T-cell (primary cell): ENCODE results near the gene SORCS3. TPM values are rescaled to one million over a fixed set of nuclear protein-coding genes. Genes with fewer than 3 reads are reported as not detected.

Experiments
- ATAC-seq, 4 experiments: fragments of 200-7000 bp in 3 of 4; fragments of 150-1000 bp in 1 of 4; cut with Tn5 transposase; replicated peaks in 1 of 4; 1 replicate in 3 of 4; 2 replicates in 1 of 4; pipeline ENCODE4 v1.10.0; 2021; ENCODE audit warnings: moderate library complexity in 3 of 4, mild to moderate bottlenecking in 2 of 4, moderate number of reproducible peaks in 1 of 4
- CTCF ChIA-PET, 2 donors: fragments of 300-600 bp; sonication (Branson Sonifier 250); formaldehyde crosslinking; loops; one replicate each; lab custom pipeline; 2022; ENCODE audit warnings: antibody characterized with exemption in 2 of 2; lab: Charles Lee
- POLR2A ChIA-PET, 2 donors: fragments of 300-600 bp; sonication (Branson Sonifier 250); formaldehyde crosslinking; loops; one replicate each; lab custom pipeline; 2022; ENCODE audit warnings: antibody characterized with exemption in 2 of 2; lab: Charles Lee
- DNase-seq, 35 experiments: peaks; one replicate each; pipeline versions ENCODE4 v3.0.0 to v3.0.0-alpha.2; 2013 to 2023
- H3K27ac ChIP-seq: one replicate; pipeline ENCODE4 v1.5.1; 2013; ENCODE audit warnings: low read length
- H3K27me3 ChIP-seq, 2 experiments: replicated peaks in 1 of 2; 1 replicate in 1 of 2; 2 replicates in 1 of 2; pipeline versions ENCODE4 v1.6.1 to v1.7.0; 2013; ENCODE audit warnings: low read length in 1 of 2, mixed read lengths in 1 of 2; ENCODE audit not compliant: control insufficient read depth in 2 of 2, insufficient read depth in 2 of 2; ENCODE audit errors: extremely low read depth in 1 of 2
- H3K36me3 ChIP-seq, 2 donors: 1 replicate in 1 of 2; 2 replicates in 1 of 2; pipeline versions ENCODE4 v1.6.1 to v1.7.0; 2013; ENCODE audit warnings: low read length in 1 of 2; ENCODE audit not compliant: control insufficient read depth in 2 of 2, insufficient read depth in 1 of 2; ENCODE audit errors: extremely low read depth in 1 of 2
- H3K4me1 ChIP-seq, 2 experiments: 1 replicate in 1 of 2; 2 replicates in 1 of 2; pipeline versions ENCODE4 v1.6.1 to v1.7.0; 2013; ENCODE audit warnings: low read length in 2 of 2, mixed read lengths in 1 of 2; ENCODE audit not compliant: insufficient read depth in 2 of 2, control insufficient read depth in 1 of 2; ENCODE audit errors: extremely low read depth in 1 of 2
- H3K4me3 ChIP-seq, 2 donors: 1 replicate in 1 of 2; 2 replicates in 1 of 2; pipeline versions ENCODE4 v1.5.1 to v1.7.0; 2013; ENCODE audit warnings: mild to moderate bottlenecking in 2 of 2, low read length in 1 of 2, moderate library complexity in 1 of 2; ENCODE audit not compliant: control insufficient read depth in 1 of 2; ENCODE audit errors: extremely low read depth in 1 of 2
- H3K9me3 ChIP-seq: 2 replicates; pipeline ENCODE4 v1.7.0; 2013
- H3K27ac Mint-ChIP-seq, 2 donors: one replicate each; pipeline ENCODE4 v1.8.0; 2020 to 2021; ENCODE audit warnings: mild to moderate bottlenecking in 2 of 2, mixed read lengths in 2 of 2
- H3K27me3 Mint-ChIP-seq, 2 donors: one replicate each; pipeline ENCODE4 v1.8.0; 2021 to 2022; ENCODE audit warnings: mixed read lengths in 2 of 2
- H3K36me3 Mint-ChIP-seq: one replicate; pipeline ENCODE4 v1.8.0; 2021; ENCODE audit warnings: mixed read lengths
- H3K4me1 Mint-ChIP-seq, 3 donors: one replicate each; pipeline ENCODE4 v1.8.0; 2020 to 2022; ENCODE audit warnings: mixed read lengths in 3 of 3, mild to moderate bottlenecking in 1 of 3
- H3K4me3 Mint-ChIP-seq, 3 donors: one replicate each; pipeline ENCODE4 v1.8.0; 2020 to 2022; ENCODE audit warnings: mild to moderate bottlenecking in 3 of 3, mixed read lengths in 3 of 3, moderate library complexity in 3 of 3
- H3K9me3 Mint-ChIP-seq, 3 donors: one replicate each; pipeline ENCODE4 v1.8.0; 2020 to 2022; ENCODE audit warnings: mixed read lengths in 3 of 3
- WGBS: methylation state at CpG from one replicate; pipeline ENCODE4 v1.1.5; 2013; ENCODE audit warnings: missing lambda C conversion rate; ENCODE audit not compliant: insufficient coverage; 5-methylcytosine and 5-hydroxymethylcytosine counted together
- total RNA-seq, 35 experiments: library from RNA in 6 of 35; stranded (reverse) in 6 of 35; fragments of 120-200 nt in 1 of 35; gene quantifications; one replicate each; pipeline versions ENCODE4 v1.2.1 to v1.2.4 and lab custom pipeline; 2013 to 2026

The SORCS3 gene
- total RNA-seq, 5 donors from 2014 or later (not counting 1 experiment from before 2014, with no cell fraction given) = 0.03 to 1.8 (median 0.50) TPM; not detected in 1

GRCh38 chr10:104657036-104657435 lies 15.9 kb downstream of the SORCS3 start:
- no peak overlapping the region for H3K4me3 Mint-ChIP-seq
- H3K27ac Mint-ChIP-seq = no peak overlapping the region
- ChIA-PET CTCF (interaction anchor here in 1 of 2 donors (1.0 kb wide), 1 partner anchor 43 kb away, joined by 3 read pairs; no protein-coding TSS in a partner anchor), POLR2A (no interaction called here)
- DNase-seq (no peak), ATAC-seq (no peak)
- H3K4me1 Mint-ChIP-seq = no peaks in the 10 kb centered on the region
- peaks cover 28 to 36% of the 10 kb centered on the region in 2 donors for H3K27me3 Mint-ChIP-seq
- Histone ChIP-seq H3K4me3 (no peak overlapping the region), H3K4me1 (no peaks in the 10 kb centered on the region), H3K27ac (no peak overlapping the region), H3K27me3 (peaks cover 2 to 9% of the 10 kb centered on the region in 2 experiments), H3K9me3 (no peaks in the 10 kb centered on the region), H3K36me3 (no peaks in the 10 kb centered on the region)
- no peaks in the 10 kb centered on the region for H3K9me3 Mint-ChIP-seq
- no peaks in the 10 kb centered on the region for H3K36me3 Mint-ChIP-seq
- 62% methylated on average over 3 of the region's 3 CpGs for WGBS

DNA sequence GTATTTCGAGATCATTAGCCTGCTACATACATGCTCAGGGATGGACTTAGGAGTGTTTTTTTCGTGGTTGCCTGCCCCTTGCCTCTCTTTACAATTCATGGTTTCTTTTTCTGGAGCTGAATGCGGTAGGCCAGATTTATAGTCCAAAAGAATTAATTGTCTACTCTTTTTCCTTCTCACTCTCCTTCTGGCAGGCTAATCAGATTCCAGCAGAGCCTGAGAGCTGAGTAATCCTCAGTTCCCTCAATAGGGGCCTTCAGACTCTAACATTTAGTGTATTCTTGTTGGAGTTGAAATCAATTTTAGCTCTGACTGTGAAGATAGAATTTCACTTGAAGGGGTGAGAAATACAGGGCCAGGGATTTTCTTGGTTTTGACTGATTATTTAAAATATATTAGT lies 16.4 kb downstream of the SORCS3 start:
- Histone ChIP-seq H3K27me3 (peaks cover 2 to 9% of the 10 kb centered on the region in 2 experiments), H3K9me3 (no peaks in the 10 kb centered on the region), H3K4me3 (no peak overlapping the region), H3K27ac (no peak overlapping the region), H3K36me3 (no peaks in the 10 kb centered on the region), H3K4me1 (no peaks in the 10 kb centered on the region)
- H3K9me3 Mint-ChIP-seq = no peaks in the 10 kb centered on the region
- peaks cover 25 to 33% of the 10 kb centered on the region in 2 donors for H3K27me3 Mint-ChIP-seq
- H3K36me3 Mint-ChIP-seq = no peaks in the 10 kb centered on the region
- ATAC-seq (no peak), DNase-seq (no peak)
- ChIA-PET CTCF (interaction anchor here in 1 of 2 donors (1.0 kb wide), 1 partner anchor 43 kb away, joined by 3 read pairs; no protein-coding TSS in a partner anchor), POLR2A (no interaction called here)
- no peaks in the 10 kb centered on the region for H3K4me1 Mint-ChIP-seq
- no peak overlapping the region for H3K27ac Mint-ChIP-seq
- 100% methylated on average over 1 of the region's 3 CpGs for WGBS
- H3K4me3 Mint-ChIP-seq = no peak overlapping the region

- Mint-ChIP-seq H3K27me3 (peaks cover 25 to 30% of the 10 kb centered on the region in 2 donors), H3K36me3 (no peaks in the 10 kb centered on the region), H3K4me3 (no peak overlapping the region), H3K4me1 (no peaks in the 10 kb centered on the region), H3K27ac (no peak overlapping the region), H3K9me3 (no peaks in the 10 kb centered on the region)
- Histone ChIP-seq H3K4me3 (no peak overlapping the region), H3K9me3 (no peaks in the 10 kb centered on the region), H3K27me3 (peaks cover 4 to 13% of the 10 kb centered on the region in 2 experiments), H3K4me1 (no peaks in the 10 kb centered on the region), H3K36me3 (no peaks in the 10 kb centered on the region), H3K27ac (no peak overlapping the region)
- POLR2A ChIA-PET = no interaction called here
- DNase-seq = no peak
- 67% methylated on average over 1 of the region's 1 CpG for WGBS
- ATAC-seq = no peak
- CTCF ChIA-PET = interaction anchor here in 1 of 2 donors (0.7 kb wide), 1 partner anchor 65 kb away, joined by 3 read pairs; no protein-coding TSS in a partner anchor
Measured at GRCh38 chr10:104658067-104658466, 17.0 kb downstream of the SORCS3 start.

GRCh38 chr10:104659809-104660208 lies 18.7 kb downstream of the SORCS3 start:
- ChIA-PET CTCF (no interaction called here), POLR2A (no interaction called here)
- no peaks in the 10 kb centered on the region for H3K36me3 ChIP-seq
- peaks cover 19 to 26% of the 10 kb centered on the region in 2 donors for H3K27me3 Mint-ChIP-seq
- no peaks in the 10 kb centered on the region for H3K36me3 Mint-ChIP-seq
- no peak overlapping the region for H3K27ac ChIP-seq
- no peak overlapping the region for H3K27ac Mint-ChIP-seq
- H3K4me3 Mint-ChIP-seq = no peak overlapping the region
- no peaks in the 10 kb centered on the region for H3K9me3 ChIP-seq
- H3K9me3 Mint-ChIP-seq = no peaks in the 10 kb centered on the region
- H3K4me1 Mint-ChIP-seq = no peaks in the 10 kb centered on the region
- ATAC-seq (no peak), DNase-seq (no peak)
- no peak overlapping the region for H3K4me3 ChIP-seq
- H3K4me1 ChIP-seq = no peaks in the 10 kb centered on the region
- 58% methylated on average over 3 of the region's 4 CpGs for WGBS
- peaks cover 6 to 18% of the 10 kb centered on the region in 2 experiments for H3K27me3 ChIP-seq

DNA sequence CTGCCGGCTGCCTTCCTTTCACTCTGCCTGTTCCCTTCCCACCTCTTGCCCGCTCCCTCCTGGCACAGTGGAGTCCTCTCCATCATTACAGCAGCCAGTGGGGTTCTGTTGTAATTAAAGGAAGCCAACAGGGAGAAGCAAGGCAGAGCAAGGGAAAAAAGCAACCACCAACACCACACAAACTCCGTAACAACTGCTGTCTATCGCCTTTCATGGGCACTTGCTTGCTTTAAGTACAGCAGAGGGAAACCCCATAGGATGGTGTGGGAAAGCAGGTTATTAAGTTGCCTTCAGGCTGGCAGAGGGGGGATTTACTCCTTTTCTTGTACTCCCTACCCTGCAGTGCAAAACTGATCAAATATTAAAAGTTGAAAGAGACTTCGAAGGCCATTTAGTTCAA lies 22.0 kb downstream of the SORCS3 start:
- Histone ChIP-seq H3K9me3 (no peaks in the 10 kb centered on the region), H3K27me3 (peaks cover 6 to 13% of the 10 kb centered on the region in 2 experiments), H3K4me3 (no peak overlapping the region), H3K27ac (no peak overlapping the region), H3K36me3 (no peaks in the 10 kb centered on the region), H3K4me1 (no peaks in the 10 kb centered on the region)
- ChIA-PET CTCF (no interaction called here), POLR2A (no interaction called here)
- Mint-ChIP-seq H3K27me3 (peaks cover 19 to 25% of the 10 kb centered on the region in 2 donors), H3K4me3 (no peak overlapping the region), H3K36me3 (no peaks in the 10 kb centered on the region), H3K9me3 (no peaks in the 10 kb centered on the region), H3K27ac (no peak overlapping the region), H3K4me1 (no peaks in the 10 kb centered on the region)
- DNase-seq = no peak
- no peak for ATAC-seq
- WGBS = no CpG with 5 or more reads among the region's 5 CpGs

- no peaks in the 10 kb centered on the region for H3K9me3 ChIP-seq
- Mint-ChIP-seq H3K9me3 (no peaks in the 10 kb centered on the region), H3K27ac (no peak overlapping the region), H3K4me3 (no peak overlapping the region), H3K36me3 (no peaks in the 10 kb centered on the region), H3K4me1 (no peaks in the 10 kb centered on the region), H3K27me3 (peaks cover 19 to 29% of the 10 kb centered on the region in 2 donors)
- H3K27ac ChIP-seq = no peak overlapping the region
- H3K4me3 ChIP-seq = no peak overlapping the region
- ATAC-seq (no peak), DNase-seq (no peak)
- H3K4me1 ChIP-seq = no peaks in the 10 kb centered on the region
- CTCF ChIA-PET = no interaction called here
- no peaks in the 10 kb centered on the region for H3K36me3 ChIP-seq
- POLR2A ChIA-PET = no interaction called here
- peaks cover 6 to 13% of the 10 kb centered on the region in 2 experiments for H3K27me3 ChIP-seq
- 100% methylated on average over 1 of the region's 3 CpGs for WGBS
Measured at GRCh38 chr10:104663563-104663962, 22.5 kb downstream of the SORCS3 start.
